Activated CD4-positive, CD25-positive, alpha-beta regulatory T cell treated with anti-CD3 and anti-CD28 coated beads, Interleukin-2, amount 50 U/mL, for 24 hours (primary cell): ENCODE measurements around the gene LEFTY2.
"Not testable (repeated sequence)": the region's sequence is repeated elsewhere in the genome, so short reads cannot be mapped to it uniquely, and the experiment has no call there.

Experiments used
- ATAC-seq, 2 donors: fragments of 150-1000 bp; cut with Tn5 transposase; one replicate each; pipeline ENCODE4 v1.10.0; 2021; ENCODE audit warnings: mild to moderate bottlenecking in 1 of 2, moderate library complexity in 1 of 2

LEFTY2 gene

GRCh38 chr1:225950905-225951497 lies 10.0 kb upstream of the LEFTY2 start:
- ATAC-seq: no peak

GRCh38 chr1:225949041-225949440 lies 8.0 kb upstream of the LEFTY2 start:
- no peak for ATAC-seq

- ATAC-seq: no peak
Observed at GRCh38 chr1:225946803-225947202, 5.8 kb upstream of the LEFTY2 start.

- no peak for ATAC-seq
Observed at GRCh38 chr1:225946082-225946620, 5.1 kb upstream of the LEFTY2 start.

- ATAC-seq: no peak
Observed at GRCh38 chr1:225945564-225945963, 4.5 kb upstream of the LEFTY2 start.

- ATAC-seq: peak in 1 of 2 donors; percentile 51
Observed at GRCh38 chr1:225944951-225945350, 3.9 kb upstream of the LEFTY2 start.

- ATAC-seq: no peak
Observed at GRCh38 chr1:225944387-225944786, 3.4 kb upstream of the LEFTY2 start.

GRCh38 chr1:225943582-225943981 lies 2.6 kb upstream of the LEFTY2 start:
- no peak for ATAC-seq

- no peak for ATAC-seq
Observed at GRCh38 chr1:225942574-225942973, 1.6 kb upstream of the LEFTY2 start.

GRCh38 chr1:225941942-225942222 lies 862 bp upstream of the LEFTY2 start:
- ATAC-seq: no peak

GRCh38 chr1:225940385-225941151 lies 452 bp downstream of the LEFTY2 start:
- no peak for ATAC-seq

GRCh38 chr1:225939939-225940310 lies 1.1 kb downstream of the LEFTY2 start:
- ATAC-seq: not testable (repeated sequence)

GRCh38 chr1:225939097-225939938 lies 1.7 kb downstream of the LEFTY2 start:
- ATAC-seq: not testable (repeated sequence)

- no peak for ATAC-seq
Observed at GRCh38 chr1:225937048-225937968, 3.7 kb downstream of the LEFTY2 start.

- no peak for ATAC-seq
Observed at GRCh38 chr1:225936523-225936922, 4.5 kb downstream of the LEFTY2 start.

- ATAC-seq: not testable (repeated sequence)
Observed at GRCh38 chr1:225936086-225936485, 4.9 kb downstream of the LEFTY2 start.

- ATAC-seq: no peak
Observed at GRCh38 chr1:225934711-225935110, 6.3 kb downstream of the LEFTY2 start.

GRCh38 chr1:225933072-225933471 lies 7.9 kb downstream of the LEFTY2 start:
- no peak for ATAC-seq

- no peak for ATAC-seq
Observed at GRCh38 chr1:225931270-225932136, 9.5 kb downstream of the LEFTY2 start.

GRCh38 chr1:225930566-225930965 lies 10.5 kb downstream of the LEFTY2 start:
- no peak for ATAC-seq

GRCh38 chr1:225929462-225929861 lies 11.6 kb downstream of the LEFTY2 start:
- not testable (repeated sequence) for ATAC-seq
